Stimulated activated CD4-positive, alpha-beta T cell treated with anti-CD3 and anti-CD28 coated beads, Interleukin-15, amount 100 ng/mL, for 1 hour (primary cell): Measurements from ENCODE around the gene IMMP2L.
"Not testable (repeated sequence)": the region's sequence is repeated elsewhere in the genome, so short reads cannot be mapped to it uniquely, and the experiment has no call there.

Experiments used
- DNase-seq, 2 donors: peaks; one replicate each; pipeline ENCODE4 v3.0.0-alpha.2; 2020; ENCODE audit warnings: low read depth in 1 of 2, low spot score in 1 of 2

The IMMP2L gene

GRCh38 chr7:110944966-110945644, 617.2 kb downstream of the IMMP2L start:
- no peak for DNase-seq

- no peak for DNase-seq
These were observed 617.8 kb downstream of the IMMP2L start for GRCh38 chr7:110944448-110944847.

GRCh38 chr7:110943701-110944345, 618.5 kb downstream of the IMMP2L start:
- no peak for DNase-seq

GRCh38 chr7:110941385-110941784, 620.9 kb downstream of the IMMP2L start:
- no peak for DNase-seq

GRCh38 chr7:110940756-110941155, 621.5 kb downstream of the IMMP2L start:
- no peak for DNase-seq

GRCh38 chr7:110938165-110938564, 624.1 kb downstream of the IMMP2L start:
- no peak for DNase-seq

- not testable (repeated sequence) for DNase-seq
These were observed 625.6 kb downstream of the IMMP2L start for GRCh38 chr7:110936665-110937064.

GRCh38 chr7:110929480-110930249, 632.6 kb downstream of the IMMP2L start:
- DNase-seq, result no peak

GRCh38 chr7:110922906-110923305, 639.4 kb downstream of the IMMP2L start:
- no peak for DNase-seq

GRCh38 chr7:110921595-110922151, 640.6 kb downstream of the IMMP2L start:
- no peak for DNase-seq

- no peak for DNase-seq
These were observed 643.2 kb downstream of the IMMP2L start for GRCh38 chr7:110918949-110919548.

GRCh38 chr7:110914263-110914662, 648.0 kb downstream of the IMMP2L start:
- no peak for DNase-seq

- DNase-seq, result no peak
These were observed 650.7 kb downstream of the IMMP2L start for GRCh38 chr7:110911632-110912031.

GRCh38 chr7:110909117-110909516, 653.2 kb downstream of the IMMP2L start:
- no peak for DNase-seq

- DNase-seq, result no peak
These were observed 656.3 kb downstream of the IMMP2L start for GRCh38 chr7:110905773-110906566.

GRCh38 chr7:110898516-110898915, 663.8 kb downstream of the IMMP2L start:
- no peak for DNase-seq

GRCh38 chr7:110897538-110897937, 664.8 kb downstream of the IMMP2L start:
- no peak for DNase-seq

GRCh38 chr7:110894111-110894510, 668.2 kb downstream of the IMMP2L start:
- DNase-seq, result no peak

GRCh38 chr7:110891197-110891596, 671.1 kb downstream of the IMMP2L start:
- DNase-seq, result no peak

GRCh38 chr7:110890101-110890500, 672.2 kb downstream of the IMMP2L start:
- DNase-seq, result no peak

- no peak for DNase-seq
These were observed 673.0 kb downstream of the IMMP2L start for GRCh38 chr7:110889335-110889734.
